Measurements from ENCODE around the gene GPC3. TPM values are rescaled to one million over a fixed set of nuclear protein-coding genes. Genes with fewer than 3 reads are reported as not detected.

The GPC3 gene
- total RNA-seq, 2 donors from 2014 or later: 1.9 to 2.0 TPM

DNA sequence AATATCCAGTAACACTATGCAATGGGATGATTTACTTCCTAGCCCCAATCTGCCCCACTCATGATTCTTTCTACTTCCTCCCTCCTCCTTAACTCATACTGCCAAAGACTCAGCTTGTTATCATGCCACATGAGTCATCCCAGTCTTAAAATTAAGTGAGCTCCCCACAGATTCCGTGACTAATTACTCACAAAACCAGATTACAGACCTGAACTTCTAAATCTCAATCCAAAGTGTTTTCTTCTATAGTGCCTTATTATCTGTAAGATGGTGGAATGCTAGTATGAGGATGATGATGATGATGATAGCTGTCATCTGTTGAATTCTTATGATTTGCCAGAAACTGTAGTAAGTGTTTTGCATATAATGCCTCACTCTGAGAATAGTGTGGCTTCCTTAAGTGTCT, 27.7 kb upstream of the GPC3 start:
- H3K4me3 ChIP-seq: no peak overlapping the region
- no peak overlapping the region for H3K27ac ChIP-seq
- TF ChIP-seq, protein P1, sequence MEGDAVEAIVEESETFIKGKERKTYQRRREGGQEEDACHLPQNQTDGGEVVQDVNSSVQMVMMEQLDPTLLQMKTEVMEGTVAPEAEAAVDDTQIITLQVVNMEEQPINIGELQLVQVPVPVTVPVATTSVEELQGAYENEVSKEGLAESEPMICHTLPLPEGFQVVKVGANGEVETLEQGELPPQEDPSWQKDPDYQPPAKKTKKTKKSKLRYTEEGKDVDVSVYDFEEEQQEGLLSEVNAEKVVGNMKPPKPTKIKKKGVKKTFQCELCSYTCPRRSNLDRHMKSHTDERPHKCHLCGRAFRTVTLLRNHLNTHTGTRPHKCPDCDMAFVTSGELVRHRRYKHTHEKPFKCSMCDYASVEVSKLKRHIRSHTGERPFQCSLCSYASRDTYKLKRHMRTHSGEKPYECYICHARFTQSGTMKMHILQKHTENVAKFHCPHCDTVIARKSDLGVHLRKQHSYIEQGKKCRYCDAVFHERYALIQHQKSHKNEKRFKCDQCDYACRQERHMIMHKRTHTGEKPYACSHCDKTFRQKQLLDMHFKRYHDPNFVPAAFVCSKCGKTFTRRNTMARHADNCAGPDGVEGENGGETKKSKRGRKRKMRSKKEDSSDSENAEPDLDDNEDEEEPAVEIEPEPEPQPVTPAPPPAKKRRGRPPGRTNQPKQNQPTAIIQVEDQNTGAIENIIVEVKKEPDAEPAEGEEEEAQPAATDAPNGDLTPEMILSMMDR (IDR thresholded peaks at IDR 0.05): no peak
- no peak overlapping the region for H3K9ac ChIP-seq (ENCODE audit: low read depth in 2 of 2, low read length in 2 of 2)
- DNase-seq: no peak
- no peaks in the 10 kb centered on the region for H3K27me3 ChIP-seq
- H3K36me3 ChIP-seq: no peaks in the 10 kb centered on the region
- H3K9me3 ChIP-seq: no peaks in the 10 kb centered on the region
- H3K4me1 ChIP-seq: no peaks in the 10 kb centered on the region
- intact Hi-C loops (cut with DNase I): no loop called here

GRCh38 chrX:134010690-134011089, 25.3 kb upstream of the GPC3 start:
- Histone ChIP-seq H3K9me3 (no peaks in the 10 kb centered on the region), H3K9ac (ENCODE audit: low read depth in 2 of 2, low read length in 2 of 2) (no peak overlapping the region), H3K36me3 (no peaks in the 10 kb centered on the region), H3K27me3 (no peaks in the 10 kb centered on the region), H3K27ac (no peak overlapping the region), H3K4me1 (no peaks in the 10 kb centered on the region), H3K4me3 (no peak overlapping the region)
- intact Hi-C loops (cut with DNase I): no loop called here
- DNase-seq: no peak
- TF ChIP-seq, protein P1 (IDR thresholded peaks at IDR 0.05): no peak

GRCh38 chrX:134007716-134008115, 22.3 kb upstream of the GPC3 start:
- H3K9me3 ChIP-seq: no peaks in the 10 kb centered on the region
- no peaks in the 10 kb centered on the region for H3K27me3 ChIP-seq
- TF ChIP-seq, protein P1 (IDR thresholded peaks at IDR 0.05): no peak
- no peaks in the 10 kb centered on the region for H3K36me3 ChIP-seq
- H3K4me3 ChIP-seq: no peak overlapping the region
- H3K4me1 ChIP-seq: no peaks in the 10 kb centered on the region
- intact Hi-C loops (cut with DNase I): no loop called here
- H3K9ac ChIP-seq (ENCODE audit: low read depth in 2 of 2, low read length in 2 of 2): no peak overlapping the region
- DNase-seq: no peak
- H3K27ac ChIP-seq: no peak overlapping the region

GRCh38 chrX:134006484-134007161, 21.2 kb upstream of the GPC3 start:
- Histone ChIP-seq H3K4me1 (no peaks in the 10 kb centered on the region), H3K9ac (ENCODE audit: low read depth in 2 of 2, low read length in 2 of 2) (no peak overlapping the region), H3K27ac (no peak overlapping the region), H3K36me3 (no peaks in the 10 kb centered on the region), H3K27me3 (no peaks in the 10 kb centered on the region), H3K4me3 (no peak overlapping the region), H3K9me3 (no peaks in the 10 kb centered on the region)
- DNase-seq: no peak
- intact Hi-C loops (cut with DNase I): no loop called here
- TF ChIP-seq, protein P1 (IDR thresholded peaks at IDR 0.05): no peak

DNA sequence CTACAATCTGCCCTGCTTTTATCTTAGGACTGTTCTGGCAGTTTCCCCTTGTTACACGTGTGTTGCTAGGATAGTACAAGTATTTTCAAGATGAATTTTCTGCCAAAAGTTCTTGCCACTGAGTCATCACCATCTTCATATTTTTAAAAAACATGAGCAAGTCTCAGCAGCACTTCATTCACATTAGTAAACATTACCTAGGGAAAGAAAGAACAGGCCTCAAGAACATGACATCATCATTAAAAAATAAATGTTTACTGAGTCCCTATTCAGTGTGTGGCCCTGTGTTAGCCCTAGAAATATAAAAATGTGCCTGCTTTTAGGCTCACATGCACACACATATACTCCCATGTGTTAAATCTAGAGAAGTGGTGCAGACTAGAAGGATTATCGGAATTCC, 18.7 kb upstream of the GPC3 start:
- no peak overlapping the region for H3K27ac ChIP-seq
- TF ChIP-seq, protein P1 (IDR thresholded peaks at IDR 0.05): no peak

More for the DNA sequence above, 18.7 kb upstream of the GPC3 start:
- Histone ChIP-seq H3K27me3 (no peaks in the 10 kb centered on the region), H3K4me1 (no peaks in the 10 kb centered on the region), H3K4me3 (no peak overlapping the region), H3K36me3 (no peaks in the 10 kb centered on the region), H3K9ac (ENCODE audit: low read depth in 2 of 2, low read length in 2 of 2) (no peak overlapping the region), H3K9me3 (no peaks in the 10 kb centered on the region)
- intact Hi-C loops (cut with DNase I): no loop called here
- DNase-seq: no peak
